Measurements from ENCODE around the gene CDKN1A. TPM values are rescaled to one million over a fixed set of nuclear protein-coding genes. Genes with fewer than 3 reads are reported as not detected.
A peak's percentile ranks its signal among the peaks of the same experiment; 100 is the strongest.

CDKN1A gene
- total and polyA plus RNA-seq, 10 of the 15 experiments (the other 5 are each of a cell fraction or from before 2014, with no cell fraction given), result 25.2 to 637 (median 216) TPM

- TF ChIP-seq FOS (IDR thresholded peaks at IDR 0.05; ENCODE audit: borderline replicate concordance, extremely low read depth, insufficient read length) (no peak), JUND (IDR thresholded peaks at IDR 0.05; ENCODE audit: low read depth, low read length) (no peak), FOXK2 (IDR thresholded peaks at IDR 0.05) (no peak), CHD2 (IDR thresholded peaks at IDR 0.05; ENCODE audit: borderline replicate concordance, low read depth, low read length) (no peak), NR2C2 (IDR thresholded peaks at IDR 0.05; ENCODE audit: borderline replicate concordance, control insufficient read depth, insufficient read length, low read depth) (no peak), ATF2 (IDR thresholded peaks at IDR 0.05; ENCODE audit: low read length) (peak; percentile 49; the same call in 1 of the 2 replicates), EP300 (IDR thresholded peaks at IDR 0.05; ENCODE audit: borderline replicate concordance in 1 of 2, control insufficient read depth in 1 of 2, low read depth in 2 of 2, low read length in 2 of 2) (peak; percentile 59 to 90; a peak in 3 of 4 replicates), EED (IDR thresholded peaks at IDR 0.05; ENCODE audit: low read depth) (peak; percentile 93), SMAD1 (IDR thresholded peaks at IDR 0.05; ENCODE audit: low read depth, partially characterized antibody) (peak; percentile 37), ZNF274 (IDR thresholded peaks at IDR 0.05; ENCODE audit: insufficient read depth, insufficient read length) (no peak), STAT3 (IDR thresholded peaks at IDR 0.05; ENCODE audit: low read depth, low read length) (peak; percentile 34; the same call in 1 of the 2 replicates), MTA2 (IDR thresholded peaks at IDR 0.05; ENCODE audit: low read depth) (peak; percentile 96), RELA (IDR thresholded peaks at IDR 0.05; ENCODE audit: borderline replicate concordance, partially characterized antibody) (no peak), SMARCA5 (IDR thresholded peaks at IDR 0.05) (peak; percentile 44; the same call in 1 of the 2 replicates), MTA3 (IDR thresholded peaks at IDR 0.05; ENCODE audit: borderline replicate concordance, low read length) (peak; percentile 72; the same call in 1 of the 2 replicates), TCF12 (IDR thresholded peaks at IDR 0.05; ENCODE audit: low read depth, low read length) (peak; percentile 74), CTCF (IDR thresholded peaks at IDR 0.05 in 2 of 3, conservative IDR thresholded peaks at IDR 0.05 in 1 of 3; ENCODE audit: control insufficient read depth in 2 of 3, extremely low read depth in 1 of 3, insufficient read depth in 1 of 3, low read depth in 3 of 3, low read length in 3 of 3) (peak in 1 of 3 experiments; percentile 31; a peak in 1 of 6 replicates), MEF2A (IDR thresholded peaks at IDR 0.05; ENCODE audit: insufficient read depth, low read depth, low read length) (peak; percentile 56; the same call in 1 of the 2 replicates), GABPA (IDR thresholded peaks at IDR 0.05; ENCODE audit: low read depth) (no peak), SP1 (IDR thresholded peaks at IDR 0.05; ENCODE audit: low read depth, low read length) (no peak), RELB (IDR thresholded peaks at IDR 0.05; ENCODE audit: low read depth) (peak; percentile 98), NFIC (IDR thresholded peaks at IDR 0.05; ENCODE audit: low read depth, low read length) (peak; percentile 86), SPI1 (IDR thresholded peaks at IDR 0.05; ENCODE audit: borderline replicate concordance, insufficient read depth, low read depth, low read length) (peak; percentile 99), BACH1 (IDR thresholded peaks at IDR 0.05; ENCODE audit: borderline replicate concordance) (peak; percentile 76; the same call in 1 of the 2 replicates), BCL11A (IDR thresholded peaks at IDR 0.05; ENCODE audit: low read depth, low read length) (peak; percentile 93), NBN (IDR thresholded peaks at IDR 0.05) (peak; percentile 88; the same call in 1 of the 2 replicates), RCOR1 (conservative IDR thresholded peaks at IDR 0.05; ENCODE audit: low read depth, low read length) (no peak), PAX8 (IDR thresholded peaks at IDR 0.05) (no peak)
Measured at GRCh38 chr6:36650848-36651478, 27.6 kb upstream of the CDKN1A start (continued).
